ENCODE measurements around the gene SNRNP48.

The SNRNP48 gene

DNA sequence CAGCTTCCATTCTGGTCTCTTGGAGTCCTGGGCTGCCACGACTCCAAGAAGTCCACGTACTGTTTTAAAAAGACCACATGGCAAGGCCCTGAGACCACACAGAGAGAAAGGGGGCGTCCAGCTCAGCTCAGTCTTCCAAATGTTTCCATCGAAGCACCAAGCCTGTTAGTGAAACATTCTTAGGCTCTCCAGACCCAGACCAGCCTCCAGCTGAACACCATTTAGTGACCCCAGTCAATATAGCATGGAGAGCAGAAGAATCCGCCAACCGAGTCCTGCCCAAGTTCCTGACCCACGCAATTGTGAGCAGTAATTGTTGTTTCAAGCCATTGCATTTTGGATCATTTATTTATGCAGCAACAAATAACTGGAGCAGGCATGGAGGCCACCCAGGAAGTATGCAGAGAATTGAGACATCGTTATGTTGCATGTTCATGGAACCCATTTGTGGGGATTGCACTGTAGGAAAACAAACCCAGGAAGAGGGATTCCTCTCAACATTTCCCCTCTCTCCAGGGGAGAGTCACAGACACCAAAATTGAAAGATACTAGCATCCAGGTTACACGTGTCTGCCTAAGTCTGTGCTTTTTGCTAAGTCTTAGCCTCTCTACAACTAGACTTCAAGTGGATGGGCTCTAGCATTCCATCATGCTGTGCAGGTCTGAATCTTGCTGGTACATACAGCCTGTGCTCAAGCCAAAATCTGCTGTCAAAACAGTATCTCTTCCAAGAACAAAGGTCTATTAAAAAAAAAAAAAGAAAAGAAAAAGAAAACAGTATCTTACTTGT, 42.7 kb downstream of the SNRNP48 start:
- no peak overlapping the region for H3K4me3 ChIP-seq (ENCODE audit: low read length)
- no peak for DNase-seq (ENCODE audit: low read depth)
- no peak for TF ChIP-seq CTCF (conservative IDR thresholded peaks at IDR 0.05; ENCODE audit: low read length)

GRCh38 chr6:7633361-7633760, 43.4 kb downstream of the SNRNP48 start:
- TF ChIP-seq CTCF (conservative IDR thresholded peaks at IDR 0.05; ENCODE audit: low read length), result no peak
- no peak for DNase-seq (ENCODE audit: low read depth)

GRCh38 chr6:7636151-7636550, 46.2 kb downstream of the SNRNP48 start:
- DNase-seq (ENCODE audit: low read depth), result no peak
- H3K4me3 ChIP-seq (ENCODE audit: low read length), result no peak overlapping the region
- no peak for TF ChIP-seq CTCF (conservative IDR thresholded peaks at IDR 0.05; ENCODE audit: low read length)

More at GRCh38 chr6:7633361-7633760, 43.4 kb downstream of the SNRNP48 start:
- no peak overlapping the region for H3K4me3 ChIP-seq (ENCODE audit: low read length)

DNA sequence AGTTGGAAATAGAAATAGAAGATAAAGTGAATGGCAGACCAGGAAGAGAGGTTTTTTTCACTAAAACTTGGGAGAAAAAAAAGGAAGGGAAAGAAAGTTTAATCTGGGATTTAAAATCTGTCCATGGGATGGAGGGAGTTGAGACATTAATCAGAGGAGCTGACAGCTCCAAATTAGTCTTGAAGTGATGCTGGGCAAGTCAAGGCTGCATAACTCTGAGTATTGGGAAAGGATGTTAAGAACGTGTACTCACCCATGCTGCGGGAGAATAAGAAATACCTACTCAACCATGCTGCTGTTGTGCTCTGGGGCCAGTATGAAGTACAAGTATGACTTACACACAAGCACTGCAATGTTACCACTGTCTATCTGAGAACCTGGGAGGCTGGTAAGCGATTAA, 47.5 kb downstream of the SNRNP48 start:
- no peak for TF ChIP-seq CTCF (conservative IDR thresholded peaks at IDR 0.05; ENCODE audit: low read length)
- no peak overlapping the region for H3K4me3 ChIP-seq (ENCODE audit: low read length)
- DNase-seq (ENCODE audit: low read depth), result no peak

- H3K4me3 ChIP-seq (ENCODE audit: low read length), result no peak overlapping the region
- DNase-seq (ENCODE audit: low read depth), result no peak
- no peak for TF ChIP-seq CTCF (conservative IDR thresholded peaks at IDR 0.05; ENCODE audit: low read length)
Observed at GRCh38 chr6:7639427-7639826, 49.4 kb downstream of the SNRNP48 start.

GRCh38 chr6:7640016-7640415, 50.0 kb downstream of the SNRNP48 start:
- TF ChIP-seq CTCF (conservative IDR thresholded peaks at IDR 0.05; ENCODE audit: low read length), result no peak
- no peak for DNase-seq (ENCODE audit: low read depth)
- H3K4me3 ChIP-seq (ENCODE audit: low read length), result no peak overlapping the region
